K562 (cell line): ENCODE data around the gene LCA5L. TPM values are rescaled to one million over a fixed set of nuclear protein-coding genes. Genes with fewer than 3 reads are reported as not detected.

Source experiments
- ATAC-seq: fragments of 200-7000 bp; cut with Tn5 transposase; 3 replicates; pipeline ENCODE4 v1.9.1; 2020; ENCODE audit warnings: moderate library complexity
- BruUV-seq: library from RNA; stranded (reverse); fragments of 400-500 nt; replicated peaks from 2 replicates; lab custom pipeline; 2021; lab: Mats Ljungman, UMichigan
- CTCF ChIA-PET: fragments of 300-600 bp; formaldehyde crosslinking; extraction: SDS; loops from one replicate; lab custom pipeline; 2021; ENCODE audit warnings: low intra/inter-chr PET ratio; lab: Yijun Ruan, JAX
- POLR2A ChIA-PET: fragments of 300-600, 350-650 bp; sonication (Branson Sonifier 250); formaldehyde crosslinking; extraction: SDS; loops from one replicate; lab custom pipeline; 2021; ENCODE audit warnings: antibody characterized with exemption, inconsistent platforms; lab: Yijun Ruan, JAX
- DNase-seq, 4 experiments: peaks; one replicate each; pipeline versions ENCODE4 v3.0.0 to v3.0.0-alpha.2; 2011 to 2018; ENCODE audit warnings: low spot score in 3 of 4, mixed read lengths in 3 of 4; ENCODE audit errors: extremely low read depth in 1 of 4
- FAIRE-seq: peaks from 2 replicates; lab custom pipeline; 2011; peaks lifted over from hg19 to GRCh38; lab: Jason Lieb, UNC
- H2AFZ ChIP-seq: 2 replicates; pipeline ENCODE4 v1.6.0; 2011; ENCODE audit warnings: low read depth, low read length, control low read depth, inconsistent platforms
- H3K27ac ChIP-seq: fragments of 200-600 bp; 3 replicates; pipeline ENCODE4 v1.8.0; 2011; ENCODE audit warnings: low read depth, mild to moderate bottlenecking, control low read depth, inconsistent platforms, low read length, moderate library complexity, mixed read lengths; ENCODE audit errors: extremely low read depth
- H3K27me3 ChIP-seq, 2 experiments: fragments of 300-600 bp in 1 of 2; 2 replicates in 1 of 2; 3 replicates in 1 of 2; pipeline versions ENCODE4 v1.6.0 to v1.8.0; 2011; ENCODE audit warnings: inconsistent platforms in 2 of 2, low read length in 2 of 2, mild to moderate bottlenecking in 1 of 2, mixed read lengths in 1 of 2, moderate library complexity in 1 of 2; ENCODE audit not compliant: control insufficient read depth in 2 of 2, insufficient read depth in 2 of 2
- H3K36me3 ChIP-seq: fragments of 300-600 bp; 3 replicates; pipeline ENCODE4 v1.8.0; 2011; ENCODE audit warnings: mild to moderate bottlenecking, low read length, inconsistent platforms; ENCODE audit not compliant: control insufficient read depth, insufficient read depth
- H3K4me1 ChIP-seq, 2 experiments: fragments of 200-600 bp in 1 of 2; replicated peaks in 1 of 2; 2 replicates in 1 of 2; 3 replicates in 1 of 2; pipeline versions ENCODE4 v1.5.1 to v1.8.0; 2011; ENCODE audit warnings: inconsistent platforms in 2 of 2, low read length in 2 of 2, mild to moderate bottlenecking in 1 of 2, mixed read lengths in 1 of 2, moderate library complexity in 1 of 2; ENCODE audit not compliant: control insufficient read depth in 2 of 2, insufficient read depth in 2 of 2
- H3K4me2 ChIP-seq: 2 replicates; pipeline ENCODE4 v1.6.1; 2011; ENCODE audit warnings: low read length, control low read depth, inconsistent platforms, mixed read lengths; ENCODE audit not compliant: insufficient read depth
- H3K4me3 ChIP-seq: fragments of 200-600 bp; sonication (generic), shearing (Covaris generic); 2 replicates; pipeline ENCODE4 v1.5.1; 2016; ENCODE audit warnings: control low read depth, inconsistent platforms
- H3K79me2 ChIP-seq: fragments of 200-600 bp; 3 replicates; pipeline ENCODE4 v1.8.0; 2011; ENCODE audit warnings: low read length, inconsistent platforms; ENCODE audit not compliant: control insufficient read depth, insufficient read depth
- H3K9ac ChIP-seq, 2 experiments: 2 replicates each; pipeline versions ENCODE4 v1.6.0 to v1.6.1; 2011; ENCODE audit warnings: low read depth in 2 of 2, low read length in 2 of 2, control low read depth in 1 of 2, inconsistent platforms in 1 of 2, mild to moderate bottlenecking in 1 of 2, mixed read lengths in 1 of 2; ENCODE audit not compliant: insufficient read depth in 1 of 2
- H3K9me1 ChIP-seq: one replicate; pipeline ENCODE4 v1.6.0; 2011; ENCODE audit warnings: inconsistent platforms, mild to moderate bottlenecking, low read length, moderate library complexity; ENCODE audit not compliant: control insufficient read depth, insufficient read depth
- H3K9me3 ChIP-seq: replicated peaks from 2 replicates; pipeline ENCODE4 v1.5.1; 2011; ENCODE audit warnings: low read depth, low read length, inconsistent platforms; ENCODE audit not compliant: control insufficient read depth, insufficient read depth
- H4K20me1 ChIP-seq: replicated peaks from 2 replicates; pipeline ENCODE4 v1.6.1; 2011; ENCODE audit warnings: low read length, inconsistent platforms, mixed read lengths; ENCODE audit not compliant: control insufficient read depth, insufficient read depth
- ARID1B ChIP-seq: fragments of 450-650 bp; IDR thresholded peaks from 2 replicates; pipeline ENCODE4 v1.6.1; 2016; ENCODE audit warnings: antibody characterized with exemption, mild to moderate bottlenecking, inconsistent platforms
- COPS2 ChIP-seq: fragments of 450-650 bp; conservative IDR thresholded peaks from 2 replicates; pipeline ENCODE4 v1.6.1; 2016; ENCODE audit warnings: mild to moderate bottlenecking, moderate library complexity
- HNRNPUL1 ChIP-seq: fragments of 200-400 bp; formaldehyde crosslinking; IDR thresholded peaks from 2 replicates; pipeline ENCODE4 v1.6.1; 2017; ENCODE audit warnings: low read length
- HSF4 ChIP-seq: fragments of 250-450 bp; sonication (Bioruptor Pico); IDR thresholded peaks from 2 replicates; pipeline ENCODE4 v2.1.2; 2022; ENCODE audit warnings: mild to moderate bottlenecking, moderate library complexity, borderline replicate concordance
- ILK ChIP-seq: fragments of 450-650 bp; IDR thresholded peaks from 2 replicates; pipeline ENCODE4 v1.6.1; 2016; ENCODE audit warnings: missing genetic modification characterization, low read depth, mild to moderate bottlenecking, missing compliant biosample characterization, moderate library complexity, borderline replicate concordance
- KLF10 ChIP-seq: fragments of 250-450 bp; sonication (Bioruptor Pico); IDR thresholded peaks from 2 replicates; pipeline ENCODE4 v1.6.1; 2021; ENCODE audit warnings: matching md5 sums
- NCOA4 ChIP-seq: fragments of 450-650 bp; IDR thresholded peaks from 2 replicates; pipeline ENCODE4 v1.6.1; 2018; ENCODE audit warnings: mild to moderate bottlenecking; ENCODE audit not compliant: partially characterized antibody
- NR2C2 ChIP-seq, 2 experiments: fragments of 200-800 bp in 1 of 2; sonication (Bioruptor generic) in 1 of 2; sonication (generic) in 1 of 2; formaldehyde crosslinking in 1 of 2; IDR thresholded peaks; 2 replicates each; pipeline versions ENCODE4 v1.6.1 to v1.8.0; 2016 to 2022; ENCODE audit warnings: mild to moderate bottlenecking in 1 of 2, missing compliant biosample characterization in 1 of 2, missing genetic modification characterization in 1 of 2, missing genetic modification reagents in 1 of 2
- NUFIP1 ChIP-seq: fragments of 450-650 bp; IDR thresholded peaks from 2 replicates; pipeline ENCODE4 v1.6.1; 2018; ENCODE audit not compliant: partially characterized antibody
- PHF20 ChIP-seq: fragments of 450-650 bp; IDR thresholded peaks from 2 replicates; pipeline ENCODE4 v1.6.1; 2018; ENCODE audit not compliant: partially characterized antibody
- POLR2G ChIP-seq: fragments of 200-400 bp; formaldehyde crosslinking; IDR thresholded peaks from 2 replicates; pipeline ENCODE4 v1.6.1; 2017; ENCODE audit warnings: low read depth, mild to moderate bottlenecking, antibody characterized with exemption, low read length, moderate library complexity
- PPARD ChIP-seq: fragments of 250-450 bp; sonication (Bioruptor Pico); IDR thresholded peaks from 2 replicates; pipeline ENCODE4 v1.8.0; 2022; ENCODE audit warnings: inconsistent platforms, mild to moderate bottlenecking, moderate library complexity
- SAP30 ChIP-seq: fragments of 200-600 bp; sonication (generic); IDR thresholded peaks from 2 replicates; pipeline ENCODE4 v1.6.1; 2012; ENCODE audit warnings: borderline replicate concordance, low read depth, mild to moderate bottlenecking, moderate library complexity, low read length, control low read depth, inconsistent platforms; ENCODE audit not compliant: insufficient read depth, poor library complexity, severe bottlenecking
- SRSF9 ChIP-seq: fragments of 200-400 bp; formaldehyde crosslinking; IDR thresholded peaks from 2 replicates; pipeline ENCODE4 v1.6.1; 2017; ENCODE audit warnings: low read depth, low read length, borderline replicate concordance
- ZEB2 ChIP-seq: fragments of 450-650 bp; IDR thresholded peaks from 2 replicates; pipeline ENCODE4 v1.6.1; 2016
- ZNF174 ChIP-seq: fragments of 250-450 bp; sonication (Bioruptor Pico); IDR thresholded peaks from 2 replicates; pipeline ENCODE4 v1.4.0; 2020; ENCODE audit warnings: mild to moderate bottlenecking
- ZNF583 ChIP-seq: fragments of 250-450 bp; sonication (Bioruptor Pico); IDR thresholded peaks from 2 replicates; pipeline ENCODE4 v1.4.0; 2020
- ZNF584 ChIP-seq: fragments of 200-800 bp; sonication (Bioruptor generic); IDR thresholded peaks from 2 replicates; pipeline ENCODE4 v1.6.1; 2016; ENCODE audit warnings: low read depth, mild to moderate bottlenecking, missing genetic modification characterization, missing compliant biosample characterization
- WGBS: fragments of 100-300 bp; shearing (Covaris generic); methylation state at CpG from one replicate; pipeline ENCODE4 v1.1.6; 2016; ENCODE audit warnings: low coverage, mixed read lengths; ENCODE audit not compliant: insufficient coverage; ENCODE audit errors: missing lambda C conversion rate; 5-methylcytosine and 5-hydroxymethylcytosine counted together
- in situ Hi-C: fragments of 300-500 bp; cut with MboI; formaldehyde crosslinking; loops from 4 replicates; pipeline ENCODE4 v1.15.0; 2018; ENCODE audit warnings: inconsistent platforms, mixed read lengths
- intact Hi-C: fragments of 100-400 bp; cut with micrococcal nuclease; formaldehyde crosslinking; loops from 2 replicates; pipeline ENCODE4 v1.14.2; 2022
- polyA plus RNA-seq, 8 experiments: library from polyadenylated mRNA; depleted of rRNA in 4 of 8; stranded (reverse) in 5 of 8; unstranded in 3 of 8; fragments of >200 nt; fragmentation: Nextera tagmentation in 2 of 8; fragmentation: Illumina TruSeq in 1 of 8; extraction: Ambion mirVana in 2 of 8; extraction: Trizol in 1 of 8; gene quantifications; 2 replicates each; pipeline versions ENCODE4 v1.2.1 to v1.2.3, GENCODE V29; 2011 to 2014; ENCODE audit warnings: inconsistent platforms in 1 of 8, missing spikeins in 1 of 8
- total RNA-seq, 7 experiments: library from RNA; depleted of rRNA in 6 of 7; stranded (reverse); fragments of >200 nt in 6 of 7; fragmentation: Illumina TruSeq in 2 of 7; extraction: Trizol in 2 of 7; gene quantifications; 2 replicates each; pipeline versions ENCODE4 v1.2.1 to v1.2.3, GENCODE V29; 2011 to 2021; ENCODE audit warnings: low replicate concordance in 1 of 7
- TF ChIP-seq, protein P1 (sequence below), 3 experiments: fragments of 200-800 bp in 1 of 3; fragments of 250-450 bp in 1 of 3; fragments of 450-650 bp in 1 of 3; sonication (Bioruptor Pico) in 1 of 3; sonication (Bioruptor generic) in 1 of 3; formaldehyde crosslinking in 1 of 3; IDR thresholded peaks; 2 replicates each; pipeline versions ENCODE4 v1.6.1 to v1.8.0; 2016 to 2022; ENCODE audit warnings: mild to moderate bottlenecking in 2 of 3, missing genetic modification characterization in 2 of 3, missing compliant biosample characterization in 1 of 3, moderate library complexity in 1 of 3

Gene LCA5L
- total and polyA plus RNA-seq, 9 of the 15 experiments (the other 6 are each of a cell fraction or from before 2014, with no cell fraction given), result 1.8 to 4.9 (median 3.8) TPM

DNA sequence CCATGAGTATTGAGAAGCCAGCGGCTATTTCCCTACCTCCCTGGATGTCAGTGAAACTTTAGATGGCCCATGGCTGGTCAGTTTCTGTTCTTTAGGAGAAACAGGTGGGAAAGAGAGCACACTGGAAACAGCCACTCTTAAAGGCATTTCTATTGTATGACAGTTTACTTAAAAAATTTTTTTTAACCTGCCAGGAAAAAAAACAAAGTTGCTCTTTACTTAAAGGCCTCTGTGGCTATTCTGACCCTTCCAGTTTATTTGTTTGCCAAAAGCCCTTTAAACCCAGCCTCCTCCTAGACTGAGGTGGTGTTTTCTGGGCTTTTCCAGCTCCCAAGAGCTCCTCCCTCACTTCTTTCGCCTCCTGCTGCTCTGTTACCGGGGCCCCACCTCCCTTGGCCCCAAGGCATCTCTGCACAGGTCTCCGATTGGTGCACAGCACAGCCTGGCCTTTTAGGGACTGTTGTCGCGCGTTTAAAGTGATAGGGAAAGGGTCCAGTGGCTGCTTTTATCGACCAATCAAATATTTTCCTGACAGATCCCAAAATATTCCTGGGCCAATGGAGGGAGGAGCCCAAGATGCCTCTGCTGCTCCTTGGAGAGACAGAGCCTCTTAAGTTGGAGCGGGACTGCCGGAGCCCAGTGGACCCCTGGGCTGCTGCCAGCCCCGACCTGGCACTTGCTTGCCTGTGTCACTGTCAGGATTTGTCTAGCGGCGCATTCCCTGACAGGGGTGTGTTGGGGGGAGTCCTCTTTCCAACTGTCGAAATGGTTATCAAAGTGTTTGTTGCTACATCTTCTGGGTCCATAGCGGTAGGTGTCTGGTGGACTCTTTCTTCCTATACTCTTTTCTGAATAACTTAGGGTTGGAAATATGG is 6.0 kb upstream of the LCA5L start, which contains the start of gene SH3BGR:
Gene SH3BGR (plus strand): TSS at position 639 of the 875 bp plus-strand sequence. CDS start 127 bp downstream, at position 766.
- ATAC-seq (peak; percentile 94), FAIRE-seq (peak; percentile 89), DNase-seq (peak; percentile 73 to 90 (median 82))
- Histone ChIP-seq H3K27me3 (no peaks in the 10 kb centered on the region), H3K4me2 (peak within 1 kb of the TSS; percentile 72), H4K20me1 (no peaks in the 10 kb centered on the region), H3K27ac (peak within 1 kb of the TSS; percentile 74), H3K4me1 (peaks cover 17 to 29% of the 10 kb centered on the region in 2 experiments), H3K9ac (peak within 1 kb of the TSS; percentile 65 to 87), H3K79me2 (peaks cover 3% of the 10 kb centered on the region; the same call in 1 of the 3 replicates), H3K4me3 (peak within 1 kb of the TSS; percentile 32), H3K36me3 (no peaks in the 10 kb centered on the region), H2AFZ (peak within 1 kb of the TSS; percentile 83), H3K9me3 (no peaks in the 10 kb centered on the region), H3K9me1 (no peaks in the 10 kb centered on the region)
- WGBS, result 11% methylated on average over 15 of the region's 15 CpGs
- ChIA-PET CTCF (no interaction called here), POLR2A (interaction anchor here (0.5 to 2.5 kb wide), 14 partner anchors 10 to 796 kb away, joined by 3 to 19 read pairs (median 4); no protein-coding TSS in a partner anchor)
- no TSS peak for BruUV-seq
- intact Hi-C loops (no loop called here), in situ Hi-C loops (no loop called here)
- TF ChIP-seq PHF20 (no peak), NUFIP1 (no peak), PPARD (CRISPR knock-in tag) (no peak), NR2C2 (CRISPR knock-in tag; IDR thresholded peaks at IDR 0.05) (no peak), NR2C2 (tag; IDR thresholded peaks at IDR 0.05) (peak; percentile 62; the same call in 1 of the 2 replicates), ZNF583 (CRISPR knock-in tag) (no peak), HSF4 (CRISPR knock-in tag) (no peak), ARID1B (no peak), POLR2G (peak; percentile 81), ZEB2 (no peak), ZNF584 (CRISPR knock-in tag) (0 out of 2 replicates have a peak, but pooled peaks have one; percentile 57), HNRNPUL1 (no peak), NCOA4 (no peak), KLF10 (CRISPR knock-in tag) (no peak), SRSF9 (no peak), SAP30 (no peak), ZNF174 (CRISPR knock-in tag) (no peak), COPS2 (no peak), ILK (no peak)
- TF ChIP-seq, protein P1, sequence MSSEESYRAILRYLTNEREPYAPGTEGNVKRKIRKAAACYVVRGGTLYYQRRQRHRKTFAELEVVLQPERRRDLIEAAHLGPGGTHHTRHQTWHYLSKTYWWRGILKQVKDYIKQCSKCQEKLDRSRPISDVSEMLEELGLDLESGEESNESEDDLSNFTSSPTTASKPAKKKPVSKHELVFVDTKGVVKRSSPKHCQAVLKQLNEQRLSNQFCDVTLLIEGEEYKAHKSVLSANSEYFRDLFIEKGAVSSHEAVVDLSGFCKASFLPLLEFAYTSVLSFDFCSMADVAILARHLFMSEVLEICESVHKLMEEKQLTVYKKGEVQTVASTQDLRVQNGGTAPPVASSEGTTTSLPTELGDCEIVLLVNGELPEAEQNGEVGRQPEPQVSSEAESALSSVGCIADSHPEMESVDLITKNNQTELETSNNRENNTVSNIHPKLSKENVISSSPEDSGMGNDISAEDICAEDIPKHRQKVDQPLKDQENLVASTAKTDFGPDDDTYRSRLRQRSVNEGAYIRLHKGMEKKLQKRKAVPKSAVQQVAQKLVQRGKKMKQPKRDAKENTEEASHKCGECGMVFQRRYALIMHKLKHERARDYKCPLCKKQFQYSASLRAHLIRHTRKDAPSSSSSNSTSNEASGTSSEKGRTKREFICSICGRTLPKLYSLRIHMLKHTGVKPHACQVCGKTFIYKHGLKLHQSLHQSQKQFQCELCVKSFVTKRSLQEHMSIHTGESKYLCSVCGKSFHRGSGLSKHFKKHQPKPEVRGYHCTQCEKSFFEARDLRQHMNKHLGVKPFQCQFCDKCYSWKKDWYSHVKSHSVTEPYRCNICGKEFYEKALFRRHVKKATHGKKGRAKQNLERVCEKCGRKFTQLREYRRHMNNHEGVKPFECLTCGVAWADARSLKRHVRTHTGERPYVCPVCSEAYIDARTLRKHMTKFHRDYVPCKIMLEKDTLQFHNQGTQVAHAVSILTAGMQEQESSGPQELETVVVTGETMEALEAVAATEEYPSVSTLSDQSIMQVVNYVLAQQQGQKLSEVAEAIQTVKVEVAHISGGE (CRISPR knock-in tag; IDR thresholded peaks at IDR 0.05), result no peak
